H1 (cell line): ENCODE data around the gene DMAC2. TPM values are rescaled to one million over a fixed set of nuclear protein-coding genes. Genes with fewer than 3 reads are reported as not detected.

Experiments
- CTCF ChIA-PET: fragments of 300-600 bp; sonication (Branson Sonifier 250); formaldehyde crosslinking; loops from one replicate; lab custom pipeline; 2021; ENCODE audit not compliant: partially characterized antibody; lab: Charles Lee
- POLR2A ChIA-PET: fragments of 300-600 bp; sonication (Branson Sonifier 250); formaldehyde crosslinking; loops from one replicate; lab custom pipeline; 2021; ENCODE audit warnings: inconsistent platforms; ENCODE audit not compliant: partially characterized antibody; lab: Charles Lee
- DNase-seq, 2 experiments: peaks; one replicate each; pipeline versions ENCODE4 v3.0.0 to v3.0.0-alpha.2; 2010 to 2022; ENCODE audit warnings: low spot score in 2 of 2, low read depth in 1 of 2, mixed read lengths in 1 of 2
- FAIRE-seq: peaks from 2 replicates; lab custom pipeline; 2011; peaks lifted over from hg19 to GRCh38; lab: Jason Lieb, UNC
- H2AFZ ChIP-seq: 2 replicates; pipeline ENCODE4 v1.8.1; 2012; ENCODE audit warnings: low read length, inconsistent platforms
- H2AK5ac ChIP-seq: 2 replicates; pipeline ENCODE4 v1.6.1; 2013; ENCODE audit warnings: low read depth, low read length
- H2BK120ac ChIP-seq: replicated peaks from 2 replicates; pipeline ENCODE3; 2013; ENCODE audit warnings: low read depth, low read length, inconsistent platforms
- H2BK12ac ChIP-seq: 2 replicates; pipeline ENCODE4 v1.6.1; 2013; ENCODE audit warnings: low read depth, low read length
- H2BK15ac ChIP-seq: 2 replicates; pipeline ENCODE4 v1.6.1; 2013; ENCODE audit warnings: low read length
- H2BK20ac ChIP-seq: 2 replicates; pipeline ENCODE4 v1.6.1; 2013; ENCODE audit warnings: low read length
- H2BK5ac ChIP-seq: 2 replicates; pipeline ENCODE4 v1.6.1; 2013; ENCODE audit warnings: low read depth, low read length
- H3K14ac ChIP-seq: 2 replicates; pipeline ENCODE4 v1.6.1; 2013; ENCODE audit warnings: inconsistent platforms; ENCODE audit not compliant: insufficient read length
- H3K18ac ChIP-seq: 2 replicates; pipeline ENCODE4 v1.6.1; 2013; ENCODE audit warnings: low read length; ENCODE audit errors: extremely low read depth
- H3K23ac ChIP-seq: 2 replicates; pipeline ENCODE4 v1.6.1; 2013; ENCODE audit warnings: inconsistent platforms; ENCODE audit not compliant: insufficient read length
- H3K23me2 ChIP-seq: 2 replicates; pipeline ENCODE4 v1.6.1; 2013; ENCODE audit warnings: low read depth, low read length
- H3K27ac ChIP-seq: 2 replicates; pipeline ENCODE4 v1.6.1; 2011; ENCODE audit warnings: low read depth, low read length, inconsistent platforms
- H3K27me3 ChIP-seq, 4 experiments: replicated peaks in 1 of 4; 1 replicate in 1 of 4; 2 replicates in 3 of 4; pipeline versions ENCODE4 v1.6.1 to v1.8.1; 2011 to 2013; ENCODE audit warnings: low read length in 3 of 4, mild to moderate bottlenecking in 3 of 4, inconsistent platforms in 2 of 4, mixed read lengths in 2 of 4, moderate library complexity in 1 of 4; ENCODE audit not compliant: control insufficient read depth in 3 of 4, insufficient read depth in 3 of 4; ENCODE audit errors: extremely low read depth in 1 of 4
- H3K36me3 ChIP-seq, 4 experiments: 2 replicates each; pipeline versions ENCODE4 v1.6.1 to v1.8.1; 2011 to 2013; ENCODE audit warnings: mild to moderate bottlenecking in 4 of 4, low read length in 3 of 4, moderate library complexity in 2 of 4, control low read depth in 1 of 4, inconsistent platforms in 1 of 4; ENCODE audit not compliant: insufficient read depth in 4 of 4, control insufficient read depth in 2 of 4
- H3K4ac ChIP-seq: replicated peaks from 2 replicates; pipeline ENCODE3; 2013; ENCODE audit warnings: low read length, low read depth, mixed read lengths, inconsistent platforms; ENCODE audit not compliant: insufficient read length
- H3K4me1 ChIP-seq, 4 experiments: replicated peaks in 1 of 4; 1 replicate in 1 of 4; 2 replicates in 3 of 4; pipeline versions ENCODE4 v1.6.1 to v1.8.1; 2011 to 2013; ENCODE audit warnings: low read length in 3 of 4, inconsistent platforms in 2 of 4, mixed read lengths in 1 of 4; ENCODE audit not compliant: insufficient read depth in 4 of 4, control insufficient read depth in 3 of 4
- H3K4me2 ChIP-seq, 2 experiments: 2 replicates each; pipeline versions ENCODE4 v1.6.1 to v1.8.1; 2011 to 2013; ENCODE audit warnings: low read depth in 2 of 2, low read length in 2 of 2, control low read depth in 1 of 2, inconsistent platforms in 1 of 2, mild to moderate bottlenecking in 1 of 2; ENCODE audit not compliant: insufficient read depth in 1 of 2
- H3K4me3 ChIP-seq, 4 experiments: fragments of 200-600, 300-600 bp in 1 of 4; sonication (generic), shearing (Covaris generic), sonication (Bioruptor Twin) in 1 of 4; 2 replicates each; pipeline versions ENCODE4 v1.5.1 to v1.8.1; 2011 to 2016; ENCODE audit warnings: low read length in 4 of 4, low read depth in 3 of 4, control low read depth in 2 of 4, inconsistent platforms in 2 of 4, mild to moderate bottlenecking in 2 of 4, mixed read lengths in 1 of 4, moderate library complexity in 1 of 4; ENCODE audit not compliant: insufficient read depth in 2 of 4; ENCODE audit errors: extremely low read depth in 1 of 4
- H3K56ac ChIP-seq: replicated peaks from 2 replicates; pipeline ENCODE3; 2013; ENCODE audit warnings: low read depth, mild to moderate bottlenecking, mixed read lengths, low read length, inconsistent platforms; ENCODE audit not compliant: insufficient read length
- H3K79me1 ChIP-seq: 2 replicates; pipeline ENCODE4 v1.6.1; 2013; ENCODE audit warnings: low read depth, low read length, control low read depth
- H3K79me2 ChIP-seq, 2 experiments: 2 replicates each; pipeline versions ENCODE4 v1.6.1 to v1.8.1; 2012 to 2013; ENCODE audit warnings: low read length in 2 of 2, mild to moderate bottlenecking in 2 of 2, inconsistent platforms in 1 of 2; ENCODE audit not compliant: insufficient read depth in 2 of 2, control insufficient read depth in 1 of 2
- H3K9ac ChIP-seq, 4 experiments: replicated peaks in 1 of 4; 1 replicate in 1 of 4; 2 replicates in 3 of 4; pipeline versions ENCODE4 v1.6.1 to v1.8.1; 2011 to 2013; ENCODE audit warnings: low read depth in 3 of 4, low read length in 3 of 4, control low read depth in 2 of 4, mild to moderate bottlenecking in 2 of 4, moderate library complexity in 2 of 4, inconsistent platforms in 1 of 4; ENCODE audit errors: extremely low read depth in 1 of 4
- H3K9me3 ChIP-seq, 2 experiments: 2 replicates each; pipeline versions ENCODE4 v1.6.1 to v1.8.1; 2012 to 2013; ENCODE audit warnings: mild to moderate bottlenecking in 2 of 2, moderate library complexity in 2 of 2, control low read depth in 1 of 2, inconsistent platforms in 1 of 2, low read depth in 1 of 2, low read length in 1 of 2, mixed read lengths in 1 of 2; ENCODE audit not compliant: insufficient read depth in 2 of 2
- H4K20me1 ChIP-seq, 2 experiments: replicated peaks in 1 of 2; 2 replicates each; pipeline versions ENCODE3 to v1.8.1; 2011 to 2013; ENCODE audit warnings: inconsistent platforms in 2 of 2, low read length in 2 of 2, mild to moderate bottlenecking in 1 of 2; ENCODE audit not compliant: insufficient read depth in 2 of 2, control insufficient read depth in 1 of 2
- H4K5ac ChIP-seq: 2 replicates; pipeline ENCODE4 v1.6.1; 2013; ENCODE audit warnings: low read length, low read depth, mixed read lengths, inconsistent platforms; ENCODE audit not compliant: insufficient read length
- H4K8ac ChIP-seq: 2 replicates; pipeline ENCODE4 v1.8.0; 2013; ENCODE audit warnings: mild to moderate bottlenecking, moderate library complexity, low read length, inconsistent platforms; ENCODE audit not compliant: insufficient read depth; ENCODE audit errors: extremely low read depth
- H4K91ac ChIP-seq: replicated peaks from 2 replicates; pipeline ENCODE3; 2013; ENCODE audit warnings: low read length, mixed read lengths, inconsistent platforms; ENCODE audit not compliant: insufficient read length
- ASH2L ChIP-seq: fragments of 200-600, 300-600 bp; sonication (generic); IDR thresholded peaks from one replicate; pipeline ENCODE4 v1.7.1; 2017; ENCODE audit warnings: low read length
- CBX5 ChIP-seq: fragments of 300-800, 300-1000 bp; sonication (generic); IDR thresholded peaks from 2 replicates; pipeline ENCODE4 v1.7.1; 2016; ENCODE audit warnings: antibody characterized with exemption, low read length, low read depth
- CEBPB ChIP-seq: IDR thresholded peaks from 2 replicates; pipeline ENCODE4 v1.6.1; 2012; ENCODE audit warnings: low read depth, low read length
- CREB1 ChIP-seq: IDR thresholded peaks from 2 replicates; pipeline ENCODE4 v1.6.1; 2012; ENCODE audit warnings: inconsistent platforms
- JUND ChIP-seq: IDR thresholded peaks from 2 replicates; pipeline ENCODE4 v1.6.1; 2011; ENCODE audit warnings: mild to moderate bottlenecking, improper control_type of control experiment, low read length
- RNF2 ChIP-seq: fragments of 200-900, 300-1000 bp; sonication (generic); IDR thresholded peaks from 2 replicates; pipeline ENCODE4 v1.7.1; 2016; ENCODE audit warnings: borderline replicate concordance, low read depth, mild to moderate bottlenecking, antibody characterized with exemption, low read length; ENCODE audit not compliant: poor library complexity, severe bottlenecking; ENCODE audit errors: missing control alignments
- TEAD4 ChIP-seq: IDR thresholded peaks from 2 replicates; pipeline ENCODE4 v1.6.1; 2012; ENCODE audit warnings: low read depth, low read length, inconsistent platforms, mixed read lengths
- USF2 ChIP-seq: IDR thresholded peaks from 2 replicates; pipeline ENCODE4 v1.6.1; 2011; ENCODE audit warnings: low read length, improper control_type of control experiment
- WGBS, 2 experiments: shearing (Covaris generic) in 1 of 2; methylation state at CpG; one replicate each; pipeline versions ENCODE4 v1.1.6 to v1.1.7; 2013 to 2015; ENCODE audit warnings: low lambda C conversion rate in 2 of 2, mixed read lengths in 2 of 2, inconsistent platforms in 1 of 2, low coverage in 1 of 2, missing lambda C conversion rate in 1 of 2; ENCODE audit not compliant: insufficient replicate concordance in 2 of 2, insufficient coverage in 1 of 2, insufficient read length in 1 of 2; ENCODE audit errors: extremely low coverage in 1 of 2, missing lambda C conversion rate in 1 of 2; 5-methylcytosine and 5-hydroxymethylcytosine counted together
- polyA plus RNA-seq, 7 experiments: library from polyadenylated mRNA; depleted of rRNA in 3 of 7; stranded (reverse) in 5 of 7; unstranded in 2 of 7; fragments of >200 nt in 5 of 7; fragments of 200-250 nt in 2 of 7; gene quantifications; 1 replicate in 5 of 7; 2 replicates in 1 of 7; 4 replicates in 1 of 7; pipeline versions ENCODE4 v1.2.1 to v1.2.3, GENCODE V29; 2011 to 2013; ENCODE audit warnings: missing spikeins in 2 of 7, mixed read lengths in 2 of 7
- total RNA-seq: library from RNA; stranded (reverse); fragmentation: NEBNext Ultra II Directional; extraction: Animal tissue kit (Norgen Biotek cat#: 25700); gene quantifications from 2 replicates; pipeline ENCODE4 v1.2.1, GENCODE V29; 2021

The DMAC2 gene
- total and polyA plus RNA-seq, 2 of the 8 experiments (the other 6 are each of a cell fraction or from before 2014, with no cell fraction given), result 86.8 to 170 TPM

- H3K23ac ChIP-seq, result no peak overlapping the region
- WGBS, 2 experiments, result 90% methylated on average over 6 of the region's 6 CpGs; no CpG with 5 or more reads in 1 of the 2 experiments
- no peaks in the 10 kb centered on the region for H3K27me3 ChIP-seq
- H3K79me2 ChIP-seq, result no peaks in the 10 kb centered on the region
- H2AFZ ChIP-seq, result no peak overlapping the region
- no peak overlapping the region for H3K9ac ChIP-seq
- DNase-seq, result no peak
- H2AK5ac ChIP-seq, result no peak overlapping the region
- H3K18ac ChIP-seq, result no peak overlapping the region
- peaks cover 0 to 5% (median 1%) of the 10 kb centered on the region in 4 experiments; a peak in 5 of 7 replicates for H3K4me1 ChIP-seq
- no peak overlapping the region for H2BK15ac ChIP-seq
- H3K4ac ChIP-seq, result no peak overlapping the region
- no peak for FAIRE-seq
- H4K8ac ChIP-seq, result no peak overlapping the region
- no peak overlapping the region for H2BK12ac ChIP-seq
- no peak overlapping the region for H4K91ac ChIP-seq
- no peaks in the 10 kb centered on the region; a peak in 1 of 8 replicates for H3K36me3 ChIP-seq
- H3K23me2 ChIP-seq, result no peaks in the 10 kb centered on the region
- ChIA-PET CTCF (interaction anchor here (1.1 to 4.9 kb wide), 4 partner anchors 22 to 163 kb away, joined by 3 to 34 read pairs (median 12); partner anchors contain the start of gene B3GNT8), POLR2A (interaction anchor here (0.6 to 3.3 kb wide), 4 partner anchors 21 to 42 kb away, joined by 4 to 8 read pairs (median 7); partner anchors contain the start of gene B3GNT8)
- no peaks in the 10 kb centered on the region for H3K9me3 ChIP-seq
- no peak overlapping the region for H3K4me3 ChIP-seq
- no peak overlapping the region for H3K4me2 ChIP-seq
- H2BK20ac ChIP-seq, result no peak overlapping the region
- peaks cover 0 to 6% of the 10 kb centered on the region in 2 experiments for H4K20me1 ChIP-seq
- H3K27ac ChIP-seq, result no peak overlapping the region
- no peak overlapping the region for H3K14ac ChIP-seq
- no peak overlapping the region for H2BK5ac ChIP-seq
- no peak overlapping the region for H3K56ac ChIP-seq
- H3K79me1 ChIP-seq, result no peaks in the 10 kb centered on the region
- no peak overlapping the region for H4K5ac ChIP-seq
- no peak overlapping the region for H2BK120ac ChIP-seq
- TF ChIP-seq CREB1 (no peak), CEBPB (no peak), TEAD4 (no peak), CBX5 (no peak), USF2 (no peak), ASH2L (no peak), JUND (no peak), RNF2 (no peak)
These were observed 33.9 kb downstream of the DMAC2 start for GRCh38 chr19:41405776-41406175.
